NCI-H128 (cell line): Measurements from ENCODE around the gene EFCAB9.

ENCODE experiments used
- DNase-seq: peaks from one replicate; lab custom pipeline; 2025; ENCODE audit not compliant: unreplicated experiment; lab: John Stamatoyannopoulos, UW

Gene EFCAB9

GRCh38 chr5:172235827-172236736, 42.1 kb downstream of the EFCAB9 start:
- DNase-seq = no peak

DNA sequence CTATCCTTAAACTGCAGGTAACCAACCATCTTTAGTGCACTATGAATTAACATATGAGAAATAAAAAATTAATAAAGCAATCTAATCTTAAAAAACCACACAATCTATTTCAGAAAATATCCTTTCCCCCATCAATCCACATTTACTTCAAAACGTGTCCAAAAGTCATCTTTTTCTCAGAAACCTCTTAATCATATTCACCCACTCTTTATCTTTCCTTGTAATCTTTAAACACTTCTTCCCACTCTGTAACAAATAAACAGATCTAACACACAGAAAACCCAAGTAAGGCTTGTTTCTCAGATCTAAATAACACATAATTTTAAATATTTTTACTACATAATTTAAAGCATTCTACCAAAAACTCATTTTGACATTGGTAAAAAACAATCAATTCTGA, 44.4 kb downstream of the EFCAB9 start:
- no peak for DNase-seq

GRCh38 chr5:172243302-172243701, 49.3 kb downstream of the EFCAB9 start:
- DNase-seq = no peak

GRCh38 chr5:172245046-172245445, 51.1 kb downstream of the EFCAB9 start:
- no peak for DNase-seq

GRCh38 chr5:172245703-172246125, 51.7 kb downstream of the EFCAB9 start:
- DNase-seq = no peak

DNA sequence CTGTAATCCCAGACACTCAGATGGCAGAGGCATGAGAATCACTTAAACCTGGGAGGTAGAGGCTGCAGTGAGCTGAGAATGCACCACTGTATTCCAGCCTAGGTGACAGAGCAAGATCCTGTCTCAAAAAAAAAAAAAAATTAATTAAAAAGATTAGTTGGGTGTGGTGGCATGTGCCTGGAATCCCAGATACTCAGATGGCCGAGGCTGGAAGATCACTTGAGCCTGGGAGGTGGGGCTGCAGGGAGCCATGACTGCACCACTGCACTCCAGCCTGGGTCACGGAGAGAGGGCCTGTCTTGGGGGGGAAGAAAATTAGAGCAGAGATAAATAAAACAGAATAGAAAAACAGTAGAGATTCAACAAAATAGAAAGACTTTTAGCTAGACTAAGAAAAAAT, 54.7 kb downstream of the EFCAB9 start:
- no peak for DNase-seq

DNA sequence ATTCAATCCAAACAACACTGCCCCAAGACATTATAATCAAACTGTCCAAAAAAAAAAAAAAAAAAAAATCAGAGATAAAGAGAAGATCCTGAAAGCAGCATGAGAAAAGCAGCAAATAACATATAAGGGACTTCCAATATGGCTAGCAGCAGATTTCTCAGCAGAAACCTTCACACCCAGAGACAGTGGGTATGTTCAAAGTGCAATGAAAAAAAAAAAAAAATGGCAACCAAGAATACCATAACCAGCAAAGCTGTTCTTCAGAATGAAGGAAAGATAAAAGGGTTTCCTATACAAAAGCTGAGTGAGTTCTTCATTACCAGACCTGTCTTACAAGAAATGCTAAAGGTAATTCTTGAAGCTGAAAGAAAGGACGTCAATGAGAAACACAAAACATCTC, 57.4 kb downstream of the EFCAB9 start:
- DNase-seq = no peak

GRCh38 chr5:172252501-172252900, 58.5 kb downstream of the EFCAB9 start:
- no peak for DNase-seq
